Measurements from ENCODE around the gene GRIK4.
"Not testable (repeated sequence)": the region's sequence is repeated elsewhere in the genome, so short reads cannot be mapped to it uniquely, and the experiment has no call there.

GRIK4 gene

DNA sequence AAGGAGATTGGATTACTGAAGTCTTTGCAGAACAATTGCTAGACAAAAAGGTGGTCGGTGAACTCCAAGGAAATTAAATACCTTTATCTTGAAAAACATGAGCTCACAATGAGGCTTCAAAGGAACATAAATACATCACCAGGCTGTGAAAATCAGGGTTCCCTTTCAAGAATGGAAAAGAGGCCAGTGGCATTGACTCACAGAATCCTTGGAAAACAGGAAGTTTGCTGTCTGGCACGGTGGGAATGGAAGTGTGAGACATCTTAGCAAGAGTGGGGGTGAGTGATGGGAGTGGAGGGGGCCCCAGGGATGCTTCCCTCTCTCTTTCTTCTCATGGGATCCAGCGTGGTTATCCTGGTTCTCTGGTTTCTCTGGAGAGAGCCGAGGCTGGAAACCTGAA, 463.4 kb downstream of the GRIK4 start:
- no peak for DNase-seq

DNA sequence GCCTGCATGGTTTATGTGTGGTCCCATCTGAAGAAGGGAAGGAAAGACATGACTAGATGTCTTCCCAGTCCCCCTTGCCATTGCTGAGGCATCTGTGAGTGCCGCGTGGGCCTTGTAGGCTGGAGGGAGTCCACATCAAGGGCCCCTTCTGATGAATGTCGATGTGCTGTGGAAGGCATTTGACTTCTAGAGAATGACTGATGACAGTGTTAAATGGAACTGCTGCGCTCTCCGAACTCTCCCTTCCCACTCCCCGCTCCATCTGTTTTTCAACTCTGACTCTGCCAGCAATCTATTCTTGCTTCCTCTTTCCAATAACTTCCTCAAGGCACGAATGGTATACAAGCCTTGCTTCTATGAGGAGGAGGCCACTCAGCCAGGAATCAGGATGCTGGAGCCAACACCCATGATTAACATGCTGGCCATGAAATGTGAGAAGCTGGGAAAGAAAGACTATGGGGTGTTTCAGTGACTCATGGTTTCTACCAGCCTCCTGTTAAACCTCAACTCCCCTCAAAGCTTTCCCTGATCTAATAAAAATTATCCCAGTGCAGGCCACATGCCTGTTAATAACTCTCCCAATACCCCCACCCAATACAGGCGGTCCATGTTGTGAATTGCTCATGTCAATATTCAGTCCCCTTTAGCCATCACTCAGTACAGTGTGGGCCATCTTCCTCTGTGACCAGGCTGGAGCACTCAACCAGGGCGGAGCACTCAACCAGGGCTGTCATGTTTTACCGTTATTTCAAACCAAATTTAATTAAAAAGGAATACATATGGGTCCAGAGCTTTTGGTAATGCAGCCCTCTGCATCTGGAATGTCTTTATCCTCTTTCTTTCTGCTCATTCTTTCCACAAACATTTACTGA, 466.0 kb downstream of the GRIK4 start:
- no peak for DNase-seq

DNA sequence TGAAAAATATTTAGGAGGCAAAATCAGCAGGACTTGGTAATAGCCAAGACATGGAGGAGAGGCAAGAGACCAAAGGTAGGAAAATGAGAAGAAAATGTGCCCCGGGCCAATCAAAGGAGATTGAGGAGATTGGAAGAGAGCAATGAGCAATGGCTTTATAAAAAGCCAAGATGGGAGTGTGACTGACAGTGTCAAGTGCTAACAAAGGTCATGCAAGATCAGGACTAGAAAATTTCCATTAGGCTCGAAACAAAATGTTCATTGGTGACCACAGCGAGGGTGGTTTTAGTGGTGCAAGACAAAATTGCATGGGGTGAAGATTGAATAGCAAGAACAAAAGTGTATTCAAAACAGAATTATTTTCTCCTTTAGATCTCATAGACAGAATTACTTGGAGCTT, 467.2 kb downstream of the GRIK4 start:
- DNase-seq = no peak

GRCh38 chr11:120985718-120986569, 474.4 kb downstream of the GRIK4 start:
- DNase-seq = peak; percentile 17

DNA sequence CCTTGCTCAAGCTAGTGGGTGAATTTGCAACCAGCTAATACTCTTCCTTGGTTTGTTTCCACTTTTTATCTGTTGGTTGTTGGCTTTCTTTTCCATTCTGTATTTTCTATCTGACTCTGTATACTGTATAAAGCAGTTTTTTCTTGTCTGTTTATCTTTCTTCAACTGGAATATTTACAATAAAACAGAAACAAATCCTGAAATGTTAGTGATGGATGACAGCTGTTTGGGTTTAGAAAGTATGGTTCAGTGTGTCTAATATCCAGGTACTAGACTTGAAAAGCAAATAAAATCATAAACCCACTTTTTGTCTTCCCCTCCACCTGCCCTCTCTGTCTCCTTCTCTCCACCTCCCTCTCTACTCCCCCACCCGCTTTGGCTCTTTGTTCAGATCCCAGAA, 477.1 kb downstream of the GRIK4 start:
- DNase-seq = no peak

- DNase-seq = no peak
These were observed 480.5 kb downstream of the GRIK4 start for GRCh38 chr11:120991830-120992686.

DNA sequence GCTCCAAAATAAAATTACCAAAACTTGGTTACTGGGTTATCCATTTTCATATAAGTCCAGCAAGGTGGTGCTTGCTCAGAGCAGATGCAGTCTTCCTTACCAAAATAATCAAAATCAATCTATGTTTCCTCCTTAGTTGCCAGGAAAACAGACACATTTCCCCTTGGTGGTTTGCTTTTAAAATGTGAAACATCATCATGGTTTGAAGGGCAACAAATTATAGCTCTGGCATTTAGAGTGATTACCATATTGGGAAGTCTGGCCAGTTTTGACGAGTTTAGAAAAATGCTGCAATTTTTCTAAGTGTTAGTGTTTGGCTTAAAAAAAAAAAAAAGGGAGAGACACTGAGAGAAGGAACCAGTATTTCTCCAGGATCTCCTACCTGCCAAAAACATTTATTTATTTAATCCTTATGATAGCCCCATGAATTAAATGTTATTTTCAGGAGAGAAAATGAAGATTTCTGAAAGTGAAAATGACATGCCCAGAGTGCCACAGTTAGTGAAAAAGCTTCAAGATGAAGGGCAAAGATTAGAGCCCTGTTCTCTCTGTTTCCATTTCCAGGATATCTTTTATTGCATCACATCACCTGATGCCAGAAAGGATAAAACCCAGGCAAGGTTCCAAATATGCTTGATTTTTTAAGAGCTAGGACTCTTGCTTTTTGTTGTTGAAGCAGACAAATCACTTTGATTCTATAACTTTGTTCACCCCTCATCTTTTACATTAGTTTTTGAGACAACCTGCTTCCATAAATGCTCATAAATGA, 482.7 kb downstream of the GRIK4 start:
- DNase-seq = no peak

GRCh38 chr11:120995184-120995583, 483.6 kb downstream of the GRIK4 start:
- DNase-seq = no peak

- DNase-seq = no peak
These were observed 485.4 kb downstream of the GRIK4 start for GRCh38 chr11:120996973-120997372.

DNA sequence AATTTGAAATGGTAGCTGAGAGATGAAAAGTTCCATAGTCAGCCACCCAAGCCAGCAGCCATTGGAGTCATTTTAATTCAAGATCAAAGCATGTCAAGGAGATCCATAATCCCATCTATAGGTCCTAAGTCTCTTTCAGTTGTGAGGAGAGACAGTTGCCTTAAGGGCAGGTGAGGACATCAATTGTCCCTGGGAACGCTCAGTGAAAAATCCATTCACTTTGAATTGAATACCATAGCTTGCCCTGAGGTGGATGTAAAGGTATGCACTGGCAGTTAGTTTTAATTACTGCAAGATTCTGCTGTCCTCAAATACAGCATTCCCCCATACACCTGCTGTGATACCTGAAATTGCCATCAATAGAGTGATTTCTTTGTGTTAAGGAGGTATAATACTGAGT, 487.0 kb downstream of the GRIK4 start:
- no peak for DNase-seq

DNA sequence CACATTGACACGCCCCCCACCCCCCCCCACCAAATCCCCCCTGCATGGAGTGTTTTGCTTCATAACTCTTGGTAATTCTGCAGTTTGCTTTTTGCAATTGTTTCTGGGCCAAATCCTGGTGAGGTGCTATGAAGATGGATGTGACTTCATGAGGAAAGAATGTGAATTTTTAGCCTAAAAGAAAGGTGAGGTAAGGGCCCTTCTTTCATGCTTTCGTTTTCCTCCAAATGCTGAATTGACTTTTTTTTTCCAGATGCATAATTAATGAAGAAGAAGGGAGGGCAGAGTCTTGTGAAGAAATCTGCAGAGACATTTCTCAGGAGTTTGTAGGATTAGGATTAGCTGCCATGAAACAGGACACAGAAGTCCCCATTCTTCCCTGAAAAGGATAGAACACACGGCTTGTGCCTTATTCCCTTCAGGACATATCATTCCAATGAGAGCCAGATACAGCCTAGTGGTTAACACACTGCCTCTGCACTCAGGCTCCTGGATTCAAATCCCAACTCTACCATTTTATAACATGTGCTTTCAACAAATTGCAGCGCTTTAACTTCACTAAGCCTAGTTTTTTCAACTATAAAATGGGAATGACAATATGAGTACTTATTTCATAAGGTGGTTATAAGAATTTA, 492.8 kb downstream of the GRIK4 start:
- no peak for DNase-seq

GRCh38 chr11:121006922-121007321, 495.4 kb downstream of the GRIK4 start:
- DNase-seq = no peak

DNA sequence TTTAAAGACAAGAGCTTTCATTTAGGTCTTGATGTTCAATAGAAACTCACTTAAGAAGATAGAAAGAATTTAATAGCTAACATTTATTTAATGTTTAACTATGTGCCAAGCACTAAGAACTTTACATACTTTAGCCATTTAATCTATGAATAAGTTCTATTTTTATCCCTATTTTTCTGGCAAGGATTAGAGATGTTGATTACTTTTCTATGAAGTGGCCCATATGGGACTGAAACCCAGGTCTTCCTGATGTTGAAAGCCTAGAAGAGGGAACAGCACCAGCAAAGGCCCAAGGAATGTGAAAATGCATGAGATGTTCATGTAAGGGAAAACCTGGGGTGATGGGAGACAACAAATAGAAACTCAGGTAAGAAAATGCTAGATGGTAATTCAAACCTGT, 497.0 kb downstream of the GRIK4 start:
- no peak for DNase-seq

GRCh38 chr11:121012091-121012490, 500.5 kb downstream of the GRIK4 start:
- DNase-seq = no peak

GRCh38 chr11:121018746-121019145, 507.2 kb downstream of the GRIK4 start:
- peak; percentile 75 for DNase-seq

DNA sequence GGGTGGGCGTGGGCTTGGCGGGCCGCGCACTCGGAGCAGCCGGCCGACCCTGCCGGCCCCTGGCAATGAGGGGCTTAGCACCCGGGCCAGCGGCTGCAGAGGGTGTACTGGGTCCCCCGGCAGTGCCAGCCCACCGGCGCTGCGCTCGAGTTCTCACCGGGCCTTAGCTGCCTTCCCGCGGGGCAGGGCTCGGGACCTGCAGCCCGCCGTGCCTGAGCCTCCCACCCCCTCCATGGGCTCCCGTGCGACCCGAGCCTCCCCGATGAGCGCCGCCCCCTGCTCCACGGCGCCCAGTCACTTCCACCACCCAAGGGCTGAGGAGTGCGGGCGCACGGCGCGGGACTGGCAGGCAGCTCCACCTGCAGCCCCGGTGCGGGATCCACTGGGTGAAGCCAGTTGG, 510.2 kb downstream of the GRIK4 start:
- not testable (repeated sequence) for DNase-seq

DNA sequence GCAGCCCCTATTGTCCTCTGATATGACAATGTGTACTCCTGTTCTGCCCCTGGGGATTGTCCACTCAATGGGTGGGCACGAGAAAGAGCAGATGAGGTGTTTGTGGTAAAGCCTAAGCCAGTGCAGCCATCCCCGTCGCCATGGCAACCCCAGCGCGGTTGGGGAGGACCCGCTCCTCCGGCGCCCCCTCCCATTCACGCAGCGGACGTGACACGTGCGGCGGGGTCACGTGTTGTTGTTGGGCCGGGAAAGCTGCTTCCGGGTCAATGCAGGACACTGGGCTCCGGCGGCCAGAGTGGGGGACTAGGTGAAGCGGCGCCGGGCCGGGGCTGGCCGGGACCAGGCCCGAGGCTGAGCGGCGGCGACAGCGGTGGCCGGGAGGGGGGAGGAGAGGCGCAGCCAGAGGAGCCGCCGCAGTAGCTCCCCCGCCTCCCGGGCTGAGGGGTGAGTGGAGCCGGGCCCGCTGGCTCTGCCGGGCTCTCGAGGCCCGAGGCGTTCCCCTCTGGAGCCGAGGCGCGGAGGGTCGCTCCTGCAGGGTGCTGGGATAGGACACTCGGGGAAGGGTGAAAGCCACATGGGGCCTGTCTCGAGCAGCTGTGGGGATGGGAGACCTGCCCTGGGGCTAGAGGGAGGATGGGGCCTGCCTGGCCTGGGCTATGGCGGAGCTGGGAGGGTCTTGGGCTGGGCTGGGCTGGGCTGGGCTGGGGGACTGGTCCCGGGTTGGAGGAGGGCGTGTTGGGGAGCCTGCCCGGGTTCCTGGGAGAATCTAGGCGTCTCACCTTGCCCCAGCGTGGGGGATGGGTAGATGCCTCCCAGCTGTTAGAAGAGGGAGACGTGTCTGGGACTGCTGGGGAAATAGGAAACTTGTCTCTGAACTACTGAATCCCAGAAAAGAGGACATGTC, 512.6 kb downstream of the GRIK4 start, which contains the start of gene TBCEL:
Gene TBCEL, plus strand, starts transcription at position 255 of the 904 bp plus-strand sequence. CDS start 21,589 bp downstream, outside the sequence.
- peak; percentile 55 for DNase-seq

- no peak for DNase-seq
These were observed 513.4 kb downstream of the GRIK4 start for GRCh38 chr11:121024989-121025388.

DNA sequence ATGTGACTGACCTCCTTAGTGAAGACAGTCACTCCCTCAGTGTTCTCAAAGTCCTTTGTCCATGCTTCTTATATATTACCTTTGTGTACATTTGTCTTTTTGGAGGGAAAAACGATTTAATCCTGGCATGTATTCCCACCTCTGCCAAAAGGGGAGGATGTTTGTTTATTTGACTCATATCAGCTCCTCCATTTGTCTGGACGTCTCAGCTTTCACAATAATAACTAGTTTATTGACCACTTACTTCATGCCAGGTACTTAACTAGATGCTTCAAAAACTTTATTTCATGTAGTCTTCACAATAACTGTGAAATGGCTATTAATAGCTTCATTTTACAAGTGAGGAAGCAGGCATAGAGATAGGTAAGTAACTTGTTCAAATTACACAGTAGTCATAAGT, 517.6 kb downstream of the GRIK4 start:
- DNase-seq = no peak

DNA sequence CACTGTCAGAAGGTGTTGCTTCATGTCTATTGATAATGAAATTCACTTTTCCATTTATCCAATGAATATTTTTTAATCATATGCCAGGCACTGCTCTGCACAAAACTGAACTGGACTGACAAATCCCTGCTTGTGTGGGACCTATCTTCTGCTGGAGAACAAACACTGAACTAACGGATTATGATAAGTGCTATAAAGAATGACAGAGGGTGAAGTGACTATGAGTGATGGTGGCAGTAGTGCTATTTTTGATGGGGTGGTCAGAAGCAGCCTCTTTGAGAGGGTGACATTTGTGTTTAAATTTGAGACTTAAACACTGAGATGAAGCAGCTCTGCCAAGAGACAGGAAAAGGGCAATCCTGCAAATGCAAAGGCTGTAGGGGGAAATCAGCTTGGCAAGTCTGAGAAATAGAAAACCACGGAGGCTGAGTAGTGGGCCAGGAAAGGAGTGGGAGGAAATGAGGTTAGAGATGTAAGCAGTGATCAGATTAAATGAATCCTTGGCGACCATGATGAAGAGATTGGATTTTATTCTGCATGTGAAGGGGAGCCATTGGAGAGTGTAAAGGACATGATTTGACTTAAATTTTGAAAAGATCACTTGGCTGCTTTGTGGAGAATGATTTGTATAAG, 518.4 kb downstream of the GRIK4 start:
- no peak for DNase-seq

Data from NCI-H2227 treated with DMSO at 0.1 percent for 48 hours (cell line).